Hepatocyte (in vitro differentiated cells): Measurements from ENCODE around the gene TRAFD1.

Experiments
- EZH2 ChIP-seq: fragments of 200-600 bp; sonication (generic); IDR thresholded peaks from 2 replicates; pipeline ENCODE4 v1.6.1; 2016; ENCODE audit warnings: antibody characterized with exemption, mild to moderate bottlenecking, borderline replicate concordance
- EZH2phosphoT487 ChIP-seq: fragments of 200-600 bp; sonication (generic); IDR thresholded peaks from one replicate; pipeline ENCODE4 v1.6.1; 2018; ENCODE audit warnings: antibody characterized with exemption, mild to moderate bottlenecking, low read depth, moderate library complexity; ENCODE audit not compliant: unreplicated experiment, severe bottlenecking

DNA sequence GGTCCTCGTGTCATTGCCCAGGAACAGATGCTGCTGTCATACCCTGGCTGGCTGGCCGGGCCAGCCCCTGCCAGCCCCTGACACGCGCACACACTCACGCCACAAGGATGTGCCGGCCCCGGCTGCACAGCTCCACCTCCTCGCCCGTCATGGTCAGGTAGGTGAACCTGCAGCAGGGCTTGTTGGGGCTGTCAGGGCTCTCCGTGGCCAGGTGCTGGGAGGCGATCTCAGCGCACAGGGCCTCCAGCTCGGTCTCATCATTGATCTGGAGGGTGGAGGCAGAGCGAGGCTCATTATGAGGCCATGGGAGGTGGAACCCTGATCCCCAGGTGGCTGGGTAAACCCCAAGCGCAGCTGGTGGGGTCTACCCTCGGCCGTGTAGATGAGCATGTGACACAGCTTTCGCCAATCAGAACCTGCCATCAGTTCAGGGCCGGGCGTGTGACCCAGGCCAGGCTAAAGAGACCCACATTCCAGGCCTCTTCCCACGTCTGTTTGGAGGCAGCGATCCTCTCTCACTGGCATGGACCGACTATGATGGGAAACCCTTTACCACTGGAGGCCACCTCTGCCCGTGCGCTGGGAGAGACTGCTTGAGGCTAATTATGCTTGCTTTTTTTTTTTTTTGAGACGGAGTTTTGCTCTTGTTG is 38.8 kb downstream of the TRAFD1 start:
- TF ChIP-seq EZH2 (no peak), EZH2phosphoT487 (no peak)
